ENCODE data around the gene FGF22. TPM values are rescaled to one million over a fixed set of nuclear protein-coding genes. Genes with fewer than 3 reads are reported as not detected.

Gene FGF22
- polyA plus RNA-seq, 4 donors, result 0.12 to 0.30 TPM; not detected in 2

GRCh38 chr19:610071-610800 is 29.4 kb upstream of the FGF22 start:
- Histone ChIP-seq H3K9me3 (ENCODE audit: control insufficient read depth in 2 of 2, insufficient read depth in 1 of 2, low read depth in 1 of 2, low read length in 1 of 2) (no peaks in the 10 kb centered on the region), H3K27ac (ENCODE audit: low read depth in 1 of 3, low read length in 2 of 3) (peak overlapping the region in 1 of 3 donors; percentile 62), H3K36me3 (ENCODE audit: control insufficient read depth in 3 of 3, insufficient read depth in 2 of 3, low read depth in 1 of 3, low read length in 3 of 3) (peaks cover 0 to 5% (median 0%) of the 10 kb centered on the region in 3 donors), H3K4me3 (ENCODE audit: low read depth in 1 of 3, low read length in 3 of 3) (peak overlapping the region in 2 of 3 donors; percentile 9 to 33), H3K4me1 (ENCODE audit: control insufficient read depth in 3 of 3, insufficient read depth in 2 of 3, low read depth in 1 of 3, low read length in 2 of 3) (peaks cover 0 to 4% (median 0%) of the 10 kb centered on the region in 3 donors), H3K27me3 (ENCODE audit: control insufficient read depth in 3 of 3, insufficient read depth in 3 of 3, low read length in 3 of 3) (peaks cover 0 to 3% (median 0%) of the 10 kb centered on the region in 3 donors)
- FAIRE-seq (no peak), DNase-seq (no peak)
- WGBS, 3 donors, result 14 to 45% (median 30%) methylated on average over 28 to 38 of the region's 38 CpGs

DNA sequence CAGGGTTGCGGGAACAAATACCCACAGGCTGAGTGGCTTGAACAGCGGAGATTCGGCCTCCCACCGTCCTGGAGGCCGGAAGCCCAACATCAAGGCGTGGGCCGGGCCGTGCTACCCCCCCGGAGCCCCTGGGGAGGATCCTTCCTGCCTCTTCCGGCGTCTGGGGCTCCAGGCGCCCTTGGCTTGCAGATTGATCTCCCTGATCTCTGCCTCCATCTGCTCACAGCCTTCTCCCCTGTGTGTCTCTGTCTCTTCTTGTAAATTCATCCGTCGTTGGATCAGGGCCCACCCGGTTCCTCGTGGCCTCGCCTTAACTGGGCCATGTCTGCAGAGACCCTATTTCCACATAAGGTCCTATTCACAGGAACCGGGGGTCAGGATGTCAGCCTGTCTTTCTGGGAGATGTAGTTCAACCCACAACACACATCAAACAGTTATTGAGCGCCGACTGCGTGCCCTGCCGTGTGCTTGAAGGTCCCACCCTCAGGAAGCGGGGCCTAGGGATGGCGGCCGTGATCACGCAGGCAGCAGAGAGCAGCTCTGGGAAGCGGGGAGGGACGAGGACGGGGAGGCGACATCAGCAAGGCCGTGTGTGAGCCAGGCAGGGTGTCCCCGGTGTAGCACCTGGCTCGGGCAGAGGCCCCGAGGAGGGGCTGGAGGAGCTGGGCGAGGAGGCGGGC is 28.7 kb upstream of the FGF22 start:
- peak overlapping the region in 2 of 3 donors; percentile 9 to 33 for H3K4me3 ChIP-seq (ENCODE audit: low read depth in 1 of 3, low read length in 3 of 3)
- peak in 1 of 2 donors; percentile 28 for DNase-seq
- H3K9me3 ChIP-seq (ENCODE audit: control insufficient read depth in 2 of 2, insufficient read depth in 1 of 2, low read depth in 1 of 2, low read length in 1 of 2), result no peaks in the 10 kb centered on the region
- 20 to 34% (median 30%) methylated on average over 32 to 36 of the region's 36 CpGs for WGBS, 3 donors
- peaks cover 0 to 4% (median 0%) of the 10 kb centered on the region in 3 donors for H3K27me3 ChIP-seq (ENCODE audit: control insufficient read depth in 3 of 3, insufficient read depth in 3 of 3, low read length in 3 of 3)
- H3K27ac ChIP-seq (ENCODE audit: low read depth in 1 of 3, low read length in 2 of 3), result peak overlapping the region in 1 of 3 donors; percentile 62
- FAIRE-seq, result no peak
- peaks cover 0 to 4% (median 0%) of the 10 kb centered on the region in 3 donors for H3K4me1 ChIP-seq (ENCODE audit: control insufficient read depth in 3 of 3, insufficient read depth in 2 of 3, low read depth in 1 of 3, low read length in 2 of 3)
- peaks cover 0 to 5% (median 0%) of the 10 kb centered on the region in 3 donors for H3K36me3 ChIP-seq (ENCODE audit: control insufficient read depth in 3 of 3, insufficient read depth in 2 of 3, low read depth in 1 of 3, low read length in 3 of 3)

GRCh38 chr19:611481-611868 is 28.2 kb upstream of the FGF22 start:
- peaks cover 0 to 4% (median 0%) of the 10 kb centered on the region in 3 donors for H3K27me3 ChIP-seq (ENCODE audit: control insufficient read depth in 3 of 3, insufficient read depth in 3 of 3, low read length in 3 of 3)
- H3K4me3 ChIP-seq (ENCODE audit: low read depth in 1 of 3, low read length in 3 of 3), result no peak overlapping the region
- no peak for FAIRE-seq
- no peak for DNase-seq
- H3K36me3 ChIP-seq (ENCODE audit: control insufficient read depth in 3 of 3, insufficient read depth in 2 of 3, low read depth in 1 of 3, low read length in 3 of 3), result peaks cover 0 to 5% (median 0%) of the 10 kb centered on the region in 3 donors
- peak overlapping the region in 1 of 3 donors; percentile 62 for H3K27ac ChIP-seq (ENCODE audit: low read depth in 1 of 3, low read length in 2 of 3)
- no peaks in the 10 kb centered on the region for H3K9me3 ChIP-seq (ENCODE audit: control insufficient read depth in 2 of 2, insufficient read depth in 1 of 2, low read depth in 1 of 2, low read length in 1 of 2)
- H3K4me1 ChIP-seq (ENCODE audit: control insufficient read depth in 3 of 3, insufficient read depth in 2 of 3, low read depth in 1 of 3, low read length in 2 of 3), result peaks cover 0 to 4% (median 0%) of the 10 kb centered on the region in 3 donors
- 21 to 40% (median 22%) methylated on average over 13 of the region's 13 CpGs for WGBS, 3 donors

GRCh38 chr19:612941-613340 is 26.7 kb upstream of the FGF22 start:
- DNase-seq (no peak), FAIRE-seq (no peak)
- no peak overlapping the region for H3K27ac ChIP-seq (ENCODE audit: low read depth in 1 of 3, low read length in 2 of 3)
- H3K4me3 ChIP-seq (ENCODE audit: low read depth in 1 of 3, low read length in 3 of 3), result no peak overlapping the region
- H3K4me1 ChIP-seq (ENCODE audit: control insufficient read depth in 3 of 3, insufficient read depth in 2 of 3, low read depth in 1 of 3, low read length in 2 of 3), result peaks cover 0 to 4% (median 0%) of the 10 kb centered on the region in 3 donors
- peaks cover 0 to 14% (median 4%) of the 10 kb centered on the region in 3 donors for H3K36me3 ChIP-seq (ENCODE audit: control insufficient read depth in 3 of 3, insufficient read depth in 2 of 3, low read depth in 1 of 3, low read length in 3 of 3)
- H3K27me3 ChIP-seq (ENCODE audit: control insufficient read depth in 3 of 3, insufficient read depth in 3 of 3, low read length in 3 of 3), result peaks cover 0 to 4% (median 0%) of the 10 kb centered on the region in 3 donors
- 79 to 87% (median 86%) methylated on average over 32 to 33 of the region's 33 CpGs for WGBS, 3 donors
- H3K9me3 ChIP-seq (ENCODE audit: control insufficient read depth in 2 of 2, insufficient read depth in 1 of 2, low read depth in 1 of 2, low read length in 1 of 2), result no peaks in the 10 kb centered on the region

DNA sequence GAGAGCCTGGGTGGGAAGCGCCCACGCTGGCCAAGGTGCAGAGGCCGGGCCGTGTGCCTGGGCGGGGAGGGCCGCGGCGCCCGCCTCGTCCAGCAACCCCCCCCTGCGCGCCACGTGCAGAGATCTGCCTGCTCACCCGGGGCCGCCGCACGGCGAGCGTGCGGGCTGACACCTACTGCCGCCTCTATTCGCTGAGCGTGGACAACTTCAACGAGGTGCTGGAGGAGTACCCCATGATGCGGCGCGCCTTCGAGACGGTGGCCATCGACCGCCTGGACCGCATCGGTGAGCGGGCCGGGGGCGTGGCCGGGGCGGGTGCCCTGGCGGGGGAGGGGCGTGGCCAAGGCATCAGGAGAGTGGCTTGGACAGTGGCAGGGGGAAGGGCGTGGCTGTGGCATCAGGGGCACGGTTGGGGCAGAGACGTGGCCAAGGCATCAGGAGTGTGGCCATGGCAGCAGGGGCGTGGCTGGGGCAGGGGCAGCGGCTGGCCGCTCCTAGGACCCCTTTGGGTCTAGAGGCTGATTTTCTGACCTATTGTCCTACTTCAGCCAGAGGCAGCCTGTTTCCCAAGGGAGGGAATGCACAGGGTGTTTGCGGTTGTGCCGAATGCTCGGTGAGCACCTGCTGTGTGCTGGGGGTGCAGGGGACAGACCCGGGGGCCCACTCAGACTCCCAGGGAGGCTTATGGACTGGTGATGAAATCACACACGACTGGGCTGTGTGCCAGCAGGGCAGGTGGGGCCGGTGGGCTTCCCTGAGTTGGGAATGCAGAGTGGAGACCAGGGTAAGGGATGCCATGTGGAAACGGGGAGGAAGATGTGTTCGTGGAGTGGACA is 25.7 kb upstream of the FGF22 start:
- Histone ChIP-seq H3K27ac (ENCODE audit: low read depth in 1 of 3, low read length in 2 of 3) (no peak overlapping the region), H3K4me3 (ENCODE audit: low read depth in 1 of 3, low read length in 3 of 3) (no peak overlapping the region), H3K4me1 (ENCODE audit: control insufficient read depth in 3 of 3, insufficient read depth in 2 of 3, low read depth in 1 of 3, low read length in 2 of 3) (peaks cover 0 to 4% (median 0%) of the 10 kb centered on the region in 3 donors), H3K27me3 (ENCODE audit: control insufficient read depth in 3 of 3, insufficient read depth in 3 of 3, low read length in 3 of 3) (peaks cover 0 to 4% (median 0%) of the 10 kb centered on the region in 3 donors), H3K9me3 (ENCODE audit: control insufficient read depth in 2 of 2, insufficient read depth in 1 of 2, low read depth in 1 of 2, low read length in 1 of 2) (no peaks in the 10 kb centered on the region), H3K36me3 (ENCODE audit: control insufficient read depth in 3 of 3, insufficient read depth in 2 of 3, low read depth in 1 of 3, low read length in 3 of 3) (peaks cover 4 to 25% (median 7%) of the 10 kb centered on the region in 3 donors)
- DNase-seq (no peak), FAIRE-seq (no peak)
- 67 to 83% (median 70%) methylated on average over 41 to 54 of the region's 54 CpGs for WGBS, 3 donors

DNA sequence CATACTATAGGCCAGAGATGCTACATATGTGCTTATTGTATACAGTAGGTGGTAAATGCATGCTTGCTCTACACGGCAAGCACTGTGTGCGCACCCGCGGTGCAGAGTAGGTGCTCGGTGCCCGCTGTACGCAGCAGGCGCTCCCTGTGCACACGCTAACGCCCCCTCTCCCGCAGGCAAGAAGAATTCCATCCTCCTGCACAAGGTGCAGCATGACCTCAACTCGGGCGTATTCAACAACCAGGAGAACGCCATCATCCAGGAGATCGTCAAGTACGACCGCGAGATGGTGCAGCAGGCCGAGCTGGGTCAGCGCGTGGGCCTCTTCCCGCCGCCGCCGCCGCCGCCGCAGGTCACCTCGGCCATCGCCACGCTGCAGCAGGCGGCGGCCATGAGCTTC is 24.1 kb upstream of the FGF22 start:
- no peak overlapping the region for H3K27ac ChIP-seq (ENCODE audit: low read depth in 1 of 3, low read length in 2 of 3)
- no peaks in the 10 kb centered on the region for H3K9me3 ChIP-seq (ENCODE audit: control insufficient read depth in 2 of 2, insufficient read depth in 1 of 2, low read depth in 1 of 2, low read length in 1 of 2)
- WGBS, 3 donors, result 11 to 22% (median 17%) methylated on average over 32 to 33 of the region's 33 CpGs
- no peak overlapping the region for H3K4me3 ChIP-seq (ENCODE audit: low read depth in 1 of 3, low read length in 3 of 3)
- FAIRE-seq (no peak), DNase-seq (peak; percentile 50 to 69)
- H3K4me1 ChIP-seq (ENCODE audit: control insufficient read depth in 3 of 3, insufficient read depth in 2 of 3, low read depth in 1 of 3, low read length in 2 of 3), result no peaks in the 10 kb centered on the region
- H3K36me3 ChIP-seq (ENCODE audit: control insufficient read depth in 3 of 3, insufficient read depth in 2 of 3, low read depth in 1 of 3, low read length in 3 of 3), result peaks cover 5 to 40% (median 9%) of the 10 kb centered on the region in 3 donors
- peaks cover 0 to 4% (median 0%) of the 10 kb centered on the region in 3 donors for H3K27me3 ChIP-seq (ENCODE audit: control insufficient read depth in 3 of 3, insufficient read depth in 3 of 3, low read length in 3 of 3)

- Histone ChIP-seq H3K36me3 (ENCODE audit: control insufficient read depth in 3 of 3, insufficient read depth in 2 of 3, low read depth in 1 of 3, low read length in 3 of 3) (peaks cover 5 to 42% (median 13%) of the 10 kb centered on the region in 3 donors), H3K27ac (ENCODE audit: low read depth in 1 of 3, low read length in 2 of 3) (no peak overlapping the region), H3K9me3 (ENCODE audit: control insufficient read depth in 2 of 2, insufficient read depth in 1 of 2, low read depth in 1 of 2, low read length in 1 of 2) (no peaks in the 10 kb centered on the region), H3K4me1 (ENCODE audit: control insufficient read depth in 3 of 3, insufficient read depth in 2 of 3, low read depth in 1 of 3, low read length in 2 of 3) (no peaks in the 10 kb centered on the region), H3K4me3 (ENCODE audit: low read depth in 1 of 3, low read length in 3 of 3) (peak overlapping the region in 1 of 3 donors; percentile 20), H3K27me3 (ENCODE audit: control insufficient read depth in 3 of 3, insufficient read depth in 3 of 3, low read length in 3 of 3) (peaks cover 0 to 4% (median 0%) of the 10 kb centered on the region in 3 donors)
- no peak for DNase-seq
- 12 to 18% (median 15%) methylated on average over 51 to 97 of the region's 97 CpGs for WGBS, 3 donors
- no peak for FAIRE-seq
These were observed 23.5 kb upstream of the FGF22 start for GRCh38 chr19:616062-616700.

Measured in small intestine (tissue), 7 donors.